SU-DHL-6 (cell line): Measurements from ENCODE around the gene FAT1.

Experiments
- H2AFZ ChIP-seq: fragments of 200-600 bp; sonication (generic); 2 replicates; pipeline ENCODE4 v1.6.1; 2014; ENCODE audit warnings: low read depth, mild to moderate bottlenecking, moderate library complexity, mixed read lengths, antibody characterized with exemption, low read length; ENCODE audit not compliant: severe bottlenecking
- H3F3A ChIP-seq: fragments of 200-600 bp; shearing (Covaris generic); 2 replicates; pipeline ENCODE4 v1.6.0; 2016; ENCODE audit warnings: antibody characterized with exemption, mild to moderate bottlenecking; ENCODE audit not compliant: insufficient read depth
- H3K27ac ChIP-seq: fragments of 200-600 bp; sonication (generic); 2 replicates; pipeline ENCODE4 v1.5.1; 2016; ENCODE audit warnings: low read depth, mild to moderate bottlenecking, low read length, moderate library complexity, mixed read lengths
- H3K27me3 ChIP-seq: fragments of 200-600 bp; sonication (generic), shearing (Covaris generic); 2 replicates; pipeline ENCODE4 v1.6.0; 2014; ENCODE audit warnings: mild to moderate bottlenecking, low read length
- H3K36me3 ChIP-seq: fragments of 200-600 bp; sonication (generic); 2 replicates; pipeline ENCODE4 v1.6.1; 2014; ENCODE audit warnings: mild to moderate bottlenecking, low read length, mixed read lengths
- H3K4me2 ChIP-seq: fragments of 300-600, 200-600 bp; shearing (Covaris generic), sonication (generic); 2 replicates; pipeline ENCODE4 v1.6.0; 2014; ENCODE audit warnings: low read length, low read depth, mild to moderate bottlenecking; ENCODE audit not compliant: poor library complexity, severe bottlenecking
- H3K4me3 ChIP-seq: fragments of 200-600 bp; sonication (generic); 2 replicates; pipeline ENCODE4 v1.5.1; 2014; ENCODE audit warnings: antibody characterized with exemption, low read length, mild to moderate bottlenecking, mixed read lengths; ENCODE audit not compliant: insufficient read depth, poor library complexity, severe bottlenecking
- H3K79me2 ChIP-seq: fragments of 200-600 bp; sonication (generic); 2 replicates; pipeline ENCODE4 v1.6.1; 2014; ENCODE audit warnings: mild to moderate bottlenecking, low read length, moderate library complexity; ENCODE audit not compliant: insufficient read depth
- H3K9ac ChIP-seq: fragments of 200-600 bp; sonication (generic); 2 replicates; pipeline ENCODE4 v1.7.0; 2014; ENCODE audit warnings: mild to moderate bottlenecking, low read length
- H3K9me2 ChIP-seq: fragments of 200-600 bp; sonication (generic); replicated peaks from 2 replicates; pipeline ENCODE4 v1.6.1; 2014; ENCODE audit warnings: low read length; ENCODE audit not compliant: insufficient read depth
- H3K9me3 ChIP-seq: fragments of 200-600 bp; sonication (generic); 2 replicates; pipeline ENCODE4 v1.6.1; 2014; ENCODE audit warnings: low read length, mixed read lengths; ENCODE audit not compliant: insufficient read depth
- H4K20me1 ChIP-seq: fragments of 200-600 bp; sonication (generic); 2 replicates; pipeline ENCODE4 v1.6.1; 2014; ENCODE audit warnings: low read depth, mild to moderate bottlenecking, antibody characterized with exemption, low read length, moderate library complexity, mixed read lengths
- EZH2phosphoT487 ChIP-seq: fragments of 200-600 bp; sonication (generic), shearing (Covaris generic); conservative IDR thresholded peaks from 2 replicates; pipeline ENCODE4 v1.6.1; 2018; ENCODE audit warnings: mild to moderate bottlenecking, antibody characterized with exemption, low read length, moderate library complexity, mixed read lengths
- TF ChIP-seq, protein P1 (sequence below): fragments of 200-600 bp; sonication (generic); IDR thresholded peaks from one replicate; pipeline ENCODE4 v1.5.1; 2017; ENCODE audit warnings: antibody characterized with exemption, mild to moderate bottlenecking, low read length, moderate library complexity; ENCODE audit not compliant: insufficient read depth, poor library complexity, severe bottlenecking

FAT1 gene

DNA sequence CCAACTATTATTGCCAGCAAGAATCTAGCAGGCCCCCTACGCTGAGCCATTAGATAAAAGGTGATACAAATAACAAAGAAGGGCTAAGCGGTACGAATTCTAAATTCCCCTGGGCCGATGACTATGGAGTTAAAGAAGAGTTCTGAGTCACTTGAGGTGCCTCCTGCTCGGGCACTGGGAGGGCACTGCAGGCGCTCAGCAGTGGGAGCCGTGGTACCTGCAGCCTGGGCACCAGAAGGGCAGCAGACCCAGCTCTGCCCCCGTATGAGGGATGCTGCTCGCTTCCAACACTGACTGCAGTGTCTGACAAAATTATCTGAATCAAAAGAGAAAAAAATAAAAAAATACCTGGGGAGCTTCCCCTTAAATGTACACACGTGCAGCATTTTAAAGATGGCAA lies 124.2 kb downstream of the FAT1 start:
- no peaks in the 10 kb centered on the region for H3K36me3 ChIP-seq
- no peaks in the 10 kb centered on the region for H3K9me3 ChIP-seq
- H3K4me3 ChIP-seq: no peak overlapping the region
- no peak for TF ChIP-seq EZH2phosphoT487
- no peak overlapping the region for H3K4me2 ChIP-seq
- H3K79me2 ChIP-seq: no peaks in the 10 kb centered on the region
- H3F3A ChIP-seq: no peaks in the 10 kb centered on the region
- no peaks in the 10 kb centered on the region for H3K9me2 ChIP-seq
- H3K27ac ChIP-seq: no peak overlapping the region
- no peaks in the 10 kb centered on the region for H3K27me3 ChIP-seq
- no peak overlapping the region for H3K9ac ChIP-seq
- no peak overlapping the region for H2AFZ ChIP-seq
- H4K20me1 ChIP-seq: no peaks in the 10 kb centered on the region

DNA sequence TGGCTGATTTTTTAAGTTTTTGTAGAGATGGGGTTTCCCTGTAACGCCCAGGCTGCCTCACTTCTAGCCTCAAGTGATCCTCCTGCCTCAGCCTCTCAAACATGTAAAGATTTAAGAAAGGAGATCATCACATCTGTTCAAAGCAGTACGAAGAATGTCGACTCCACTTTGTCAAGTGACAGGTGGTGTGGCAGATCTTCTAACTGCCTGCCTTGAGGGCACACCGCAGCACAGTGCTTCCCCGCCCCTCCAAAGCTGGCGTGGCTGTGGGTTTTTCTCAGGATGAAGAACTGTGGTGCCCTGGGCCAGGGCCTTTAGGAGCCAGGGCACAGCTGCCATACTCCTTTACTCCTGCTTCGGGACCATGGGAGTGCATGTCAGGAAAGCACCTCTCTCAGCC lies 125.0 kb downstream of the FAT1 start:
- Histone ChIP-seq H3K9me3 (no peaks in the 10 kb centered on the region), H3K4me2 (no peak overlapping the region), H4K20me1 (no peaks in the 10 kb centered on the region), H3K36me3 (no peaks in the 10 kb centered on the region), H3K79me2 (no peaks in the 10 kb centered on the region), H3K4me3 (no peak overlapping the region), H3F3A (no peaks in the 10 kb centered on the region), H3K27me3 (no peaks in the 10 kb centered on the region), H3K9ac (no peak overlapping the region), H3K9me2 (no peaks in the 10 kb centered on the region), H2AFZ (no peak overlapping the region), H3K27ac (no peak overlapping the region)
- TF ChIP-seq, protein P1, sequence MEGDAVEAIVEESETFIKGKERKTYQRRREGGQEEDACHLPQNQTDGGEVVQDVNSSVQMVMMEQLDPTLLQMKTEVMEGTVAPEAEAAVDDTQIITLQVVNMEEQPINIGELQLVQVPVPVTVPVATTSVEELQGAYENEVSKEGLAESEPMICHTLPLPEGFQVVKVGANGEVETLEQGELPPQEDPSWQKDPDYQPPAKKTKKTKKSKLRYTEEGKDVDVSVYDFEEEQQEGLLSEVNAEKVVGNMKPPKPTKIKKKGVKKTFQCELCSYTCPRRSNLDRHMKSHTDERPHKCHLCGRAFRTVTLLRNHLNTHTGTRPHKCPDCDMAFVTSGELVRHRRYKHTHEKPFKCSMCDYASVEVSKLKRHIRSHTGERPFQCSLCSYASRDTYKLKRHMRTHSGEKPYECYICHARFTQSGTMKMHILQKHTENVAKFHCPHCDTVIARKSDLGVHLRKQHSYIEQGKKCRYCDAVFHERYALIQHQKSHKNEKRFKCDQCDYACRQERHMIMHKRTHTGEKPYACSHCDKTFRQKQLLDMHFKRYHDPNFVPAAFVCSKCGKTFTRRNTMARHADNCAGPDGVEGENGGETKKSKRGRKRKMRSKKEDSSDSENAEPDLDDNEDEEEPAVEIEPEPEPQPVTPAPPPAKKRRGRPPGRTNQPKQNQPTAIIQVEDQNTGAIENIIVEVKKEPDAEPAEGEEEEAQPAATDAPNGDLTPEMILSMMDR: no peak
- no peak for TF ChIP-seq EZH2phosphoT487

DNA sequence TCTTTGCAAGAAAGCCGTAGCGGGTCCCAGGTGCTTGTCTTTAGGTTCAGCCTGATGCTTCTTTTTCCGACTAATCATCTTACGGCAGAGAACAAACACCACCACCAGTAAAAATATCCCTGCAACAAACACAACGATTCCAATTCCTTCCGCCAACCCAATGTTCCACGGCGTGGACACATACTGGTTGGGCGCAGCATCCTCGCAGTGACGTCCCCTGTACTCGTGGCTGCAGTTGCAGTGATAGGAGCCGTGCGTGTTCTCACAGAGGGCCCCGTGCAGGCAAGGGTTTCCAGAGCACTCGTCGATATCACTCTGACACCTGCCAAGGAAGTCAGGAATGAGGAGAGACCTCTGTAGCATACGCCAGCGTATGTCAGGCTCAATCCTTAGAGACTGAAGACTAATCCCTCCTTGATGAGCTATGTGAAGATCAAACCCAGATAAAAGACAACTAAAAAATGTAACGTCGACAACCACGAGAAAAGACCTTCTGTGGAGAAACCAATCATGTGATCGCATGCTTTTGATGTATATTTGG lies 126.7 kb downstream of the FAT1 start:
- Histone ChIP-seq H2AFZ (no peak overlapping the region), H3K27ac (no peak overlapping the region), H3K27me3 (no peaks in the 10 kb centered on the region), H3K9me2 (no peaks in the 10 kb centered on the region), H3K4me2 (no peak overlapping the region), H3F3A (no peaks in the 10 kb centered on the region), H3K9ac (no peak overlapping the region), H4K20me1 (no peaks in the 10 kb centered on the region), H3K9me3 (no peaks in the 10 kb centered on the region), H3K4me3 (no peak overlapping the region), H3K79me2 (no peaks in the 10 kb centered on the region), H3K36me3 (no peaks in the 10 kb centered on the region)
- TF ChIP-seq EZH2phosphoT487: no peak
- TF ChIP-seq, protein P1: no peak

DNA sequence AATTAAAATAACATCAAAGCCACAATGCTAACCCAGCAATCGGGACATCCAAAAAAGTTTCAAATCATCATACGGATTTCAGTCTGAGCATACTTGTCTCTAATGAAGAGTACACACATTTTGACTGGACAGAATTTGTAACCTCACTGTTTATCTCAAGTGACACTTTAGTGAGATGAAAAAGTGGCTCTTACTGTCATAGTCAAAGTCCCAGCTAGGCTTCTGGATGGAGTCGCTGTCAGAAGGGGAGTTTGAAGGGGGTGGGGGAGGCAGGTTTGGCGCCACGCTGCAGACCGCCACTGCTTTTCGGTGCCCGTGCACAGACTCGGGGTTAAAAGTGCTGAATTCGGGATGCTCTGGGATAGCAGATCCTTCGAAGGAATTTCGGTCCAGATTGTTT lies 127.3 kb downstream of the FAT1 start:
- H3K9me3 ChIP-seq: no peaks in the 10 kb centered on the region
- H3K9me2 ChIP-seq: no peaks in the 10 kb centered on the region
- H3K4me2 ChIP-seq: no peak overlapping the region
- H3F3A ChIP-seq: no peaks in the 10 kb centered on the region
- no peaks in the 10 kb centered on the region for H3K36me3 ChIP-seq
- no peak overlapping the region for H2AFZ ChIP-seq
- H3K9ac ChIP-seq: no peak overlapping the region
- TF ChIP-seq EZH2phosphoT487: no peak
- TF ChIP-seq, protein P1: no peak
- H3K27me3 ChIP-seq: no peaks in the 10 kb centered on the region
- no peak overlapping the region for H3K27ac ChIP-seq
- H3K79me2 ChIP-seq: no peaks in the 10 kb centered on the region
- no peaks in the 10 kb centered on the region for H4K20me1 ChIP-seq
- H3K4me3 ChIP-seq: no peak overlapping the region
